T1000 (cell line): Measurements from ENCODE around the gene PFKFB4.

ENCODE experiments used
- DNase-seq: peaks from one replicate; lab custom pipeline; 2025; ENCODE audit warnings: mixed read lengths; lab: John Stamatoyannopoulos, UW

PFKFB4 gene

GRCh38 chr3:48584836-48585235, 28.2 kb upstream of the PFKFB4 start:
- no peak for DNase-seq

- DNase-seq: no peak
These were observed 25.2 kb upstream of the PFKFB4 start for GRCh38 chr3:48581621-48582481.

GRCh38 chr3:48576647-48577046, 20.0 kb upstream of the PFKFB4 start:
- DNase-seq: no peak

GRCh38 chr3:48575366-48575765, 18.8 kb upstream of the PFKFB4 start:
- DNase-seq: no peak

GRCh38 chr3:48573973-48574585, 17.5 kb upstream of the PFKFB4 start:
- no peak for DNase-seq

- no peak for DNase-seq
These were observed 15.9 kb upstream of the PFKFB4 start for GRCh38 chr3:48572517-48572916.

- DNase-seq: no peak
These were observed 15.3 kb upstream of the PFKFB4 start for GRCh38 chr3:48571938-48572337.

- DNase-seq: no peak
These were observed 13.3 kb upstream of the PFKFB4 start for GRCh38 chr3:48569808-48570450.

- no peak for DNase-seq
These were observed 12.8 kb upstream of the PFKFB4 start for GRCh38 chr3:48569400-48569799.

GRCh38 chr3:48568476-48568875, 11.9 kb upstream of the PFKFB4 start:
- no peak for DNase-seq

GRCh38 chr3:48567500-48567899, 10.9 kb upstream of the PFKFB4 start:
- DNase-seq: no peak

- DNase-seq: no peak
These were observed 10.5 kb upstream of the PFKFB4 start for GRCh38 chr3:48567090-48567489.

GRCh38 chr3:48566401-48566760, 9.8 kb upstream of the PFKFB4 start:
- no peak for DNase-seq

GRCh38 chr3:48565591-48566400, 9.2 kb upstream of the PFKFB4 start:
- DNase-seq: peak; percentile 58

- no peak for DNase-seq
These were observed 8.6 kb upstream of the PFKFB4 start for GRCh38 chr3:48565186-48565585.

GRCh38 chr3:48564667-48565066, 8.1 kb upstream of the PFKFB4 start:
- DNase-seq: no peak

- DNase-seq: peak; percentile 82
These were observed 7.4 kb upstream of the PFKFB4 start for GRCh38 chr3:48564022-48564421.

- DNase-seq: peak; percentile 53
These were observed 6.8 kb upstream of the PFKFB4 start, which contains the start of gene UCN2 for GRCh38 chr3:48563382-48563918. TSS of gene UCN2 (minus strand) at chr3:48563781. CDS start at chr3:48563124, 657 bp downstream.

- no peak for DNase-seq
These were observed 5.9 kb upstream of the PFKFB4 start for GRCh38 chr3:48562367-48563095.

- peak; percentile 41 for DNase-seq
These were observed 4.6 kb upstream of the PFKFB4 start for GRCh38 chr3:48561045-48561736.

- no peak for DNase-seq
These were observed 4.0 kb upstream of the PFKFB4 start for GRCh38 chr3:48560648-48561018.
